NCI-H748 (cell line): ENCODE measurements around the gene NANOGP8.

Experiments
- DNase-seq: peaks from one replicate; lab custom pipeline; 2025; ENCODE audit not compliant: unreplicated experiment; lab: John Stamatoyannopoulos, UW

NANOGP8 gene

GRCh38 chr15:35061161-35061824, 23.8 kb downstream of the NANOGP8 start:
- no peak for DNase-seq

- no peak for DNase-seq
Observed at GRCh38 chr15:35060591-35060990, 24.5 kb downstream of the NANOGP8 start.

- DNase-seq, result no peak
Observed at GRCh38 chr15:35058534-35059054, 26.5 kb downstream of the NANOGP8 start.

- no peak for DNase-seq
Observed at GRCh38 chr15:35055416-35056105, 29.5 kb downstream of the NANOGP8 start.

GRCh38 chr15:35054380-35054779, 30.7 kb downstream of the NANOGP8 start:
- no peak for DNase-seq

GRCh38 chr15:35047996-35048395, 37.1 kb downstream of the NANOGP8 start:
- no peak for DNase-seq

- DNase-seq, result no peak
Observed at GRCh38 chr15:35047528-35047927, 37.6 kb downstream of the NANOGP8 start.

GRCh38 chr15:35043373-35044095, 41.6 kb downstream of the NANOGP8 start:
- no peak for DNase-seq

- no peak for DNase-seq
Observed at GRCh38 chr15:35040339-35041255, 44.5 kb downstream of the NANOGP8 start.

GRCh38 chr15:35038626-35039451, 46.3 kb downstream of the NANOGP8 start:
- no peak for DNase-seq
